Liver (tissue), 9 donors: ENCODE data around the gene FSD1. TPM values are rescaled to one million over a fixed set of nuclear protein-coding genes. Genes with fewer than 3 reads are reported as not detected.

ENCODE experiments used
- DNase-seq: peaks from one replicate; pipeline ENCODE4 v3.0.0-alpha.2; 2017; ENCODE audit warnings: low spot score
- H3K27ac ChIP-seq, 2 donors: one replicate each; pipeline ENCODE4 v1.7.0; 2013; ENCODE audit warnings: inconsistent platforms in 2 of 2, low read length in 2 of 2, control low read depth in 1 of 2, low read depth in 1 of 2, mild to moderate bottlenecking in 1 of 2
- H3K27me3 ChIP-seq, 4 donors: one replicate each; pipeline versions ENCODE4 v1.6.1 to v1.7.0; 2013; ENCODE audit warnings: low read length in 3 of 4, inconsistent platforms in 1 of 4, mild to moderate bottlenecking in 1 of 4, moderate library complexity in 1 of 4; ENCODE audit not compliant: control insufficient read depth in 4 of 4, insufficient read depth in 4 of 4
- H3K36me3 ChIP-seq, 4 donors: one replicate each; pipeline versions ENCODE4 v1.6.1 to v1.7.0; 2013; ENCODE audit warnings: low read length in 3 of 4, mild to moderate bottlenecking in 3 of 4, low read depth in 1 of 4, moderate library complexity in 1 of 4; ENCODE audit not compliant: control insufficient read depth in 4 of 4, insufficient read depth in 3 of 4
- H3K4me1 ChIP-seq, 4 donors: one replicate each; pipeline versions ENCODE4 v1.6.1 to v1.7.0; 2013; ENCODE audit warnings: low read length in 3 of 4, mild to moderate bottlenecking in 3 of 4, moderate library complexity in 1 of 4; ENCODE audit not compliant: control insufficient read depth in 4 of 4, insufficient read depth in 4 of 4
- H3K4me3 ChIP-seq, 3 donors: one replicate each; pipeline versions ENCODE4 v1.6.1 to v1.7.0; 2013; ENCODE audit warnings: low read length in 3 of 3, control low read depth in 1 of 3, low read depth in 1 of 3, mild to moderate bottlenecking in 1 of 3
- H3K9ac ChIP-seq, 2 donors: one replicate each; pipeline ENCODE4 v1.7.0; 2013; ENCODE audit warnings: low read length in 2 of 2, mild to moderate bottlenecking in 2 of 2, moderate library complexity in 2 of 2, control low read depth in 1 of 2, low read depth in 1 of 2
- H3K9me3 ChIP-seq, 4 donors: one replicate each; pipeline versions ENCODE4 v1.6.1 to v1.7.0; 2013; ENCODE audit warnings: low read length in 3 of 4; ENCODE audit not compliant: control insufficient read depth in 4 of 4
- ATF3 ChIP-seq: IDR thresholded peaks from 2 replicates; pipeline ENCODE4 v1.6.1; 2016; ENCODE audit warnings: antibody characterized with exemption
- CTCF ChIP-seq: fragments of 150-350 bp; IDR thresholded peaks from 2 replicates; pipeline ENCODE4 v1.5.1; 2017; ENCODE audit warnings: improper control_type of control experiment, low read depth, low read length; ENCODE audit not compliant: missing input control
- EGR1 ChIP-seq, 2 donors: IDR thresholded peaks; 2 replicates each; pipeline ENCODE4 v1.6.1; 2016 to 2018; ENCODE audit warnings: antibody characterized with exemption in 2 of 2, low read depth in 2 of 2
- FOXA1 ChIP-seq: IDR thresholded peaks from 2 replicates; pipeline ENCODE4 v1.6.1; 2016; ENCODE audit warnings: antibody characterized with exemption
- FOXA2 ChIP-seq: IDR thresholded peaks from 2 replicates; pipeline ENCODE4 v1.6.1; 2016; ENCODE audit warnings: antibody characterized with exemption
- GABPA ChIP-seq, 2 donors: IDR thresholded peaks in 1 of 2; conservative IDR thresholded peaks in 1 of 2; 2 replicates each; pipeline ENCODE4 v1.6.1; 2016; ENCODE audit warnings: antibody characterized with exemption in 2 of 2, mild to moderate bottlenecking in 1 of 2, moderate library complexity in 1 of 2
- HNF4A ChIP-seq, 2 donors: conservative IDR thresholded peaks; 2 replicates each; pipeline ENCODE4 v1.6.1; 2016; ENCODE audit warnings: antibody characterized with exemption in 2 of 2, mild to moderate bottlenecking in 2 of 2
- HNF4G ChIP-seq: IDR thresholded peaks from 2 replicates; pipeline ENCODE4 v1.6.1; 2016; ENCODE audit warnings: antibody characterized with exemption
- JUND ChIP-seq, 2 donors: IDR thresholded peaks; 2 replicates each; pipeline ENCODE4 v1.6.1; 2016; ENCODE audit warnings: antibody characterized with exemption in 2 of 2
- NR2F2 ChIP-seq: IDR thresholded peaks from 2 replicates; pipeline ENCODE4 v1.6.1; 2016; ENCODE audit warnings: antibody characterized with exemption
- RAD21 ChIP-seq, 2 donors: IDR thresholded peaks; 2 replicates each; pipeline ENCODE4 v1.6.1; 2016; ENCODE audit warnings: antibody characterized with exemption in 2 of 2, mild to moderate bottlenecking in 2 of 2
- RXRA ChIP-seq, 2 donors: IDR thresholded peaks; 2 replicates each; pipeline ENCODE4 v1.6.1; 2017 to 2018; ENCODE audit warnings: antibody characterized with exemption in 2 of 2, mild to moderate bottlenecking in 1 of 2
- SP1 ChIP-seq: IDR thresholded peaks from 2 replicates; pipeline ENCODE4 v1.6.1; 2018; ENCODE audit warnings: antibody characterized with exemption, mild to moderate bottlenecking
- TAF1 ChIP-seq: conservative IDR thresholded peaks from 2 replicates; pipeline ENCODE4 v1.6.1; 2016; ENCODE audit warnings: antibody characterized with exemption, mild to moderate bottlenecking
- YY1 ChIP-seq: IDR thresholded peaks from 2 replicates; pipeline ENCODE4 v1.6.1; 2016; ENCODE audit warnings: antibody characterized with exemption, mild to moderate bottlenecking
- ZBTB33 ChIP-seq: IDR thresholded peaks from 2 replicates; pipeline ENCODE4 v1.6.1; 2016; ENCODE audit warnings: antibody characterized with exemption
- WGBS: extraction: QIAGEN DNeasy Blood & Tissue Kit; methylation state at CpG from one replicate; pipeline ENCODE4 v1.1.7; 2013; 5-methylcytosine and 5-hydroxymethylcytosine counted together
- polyA plus RNA-seq, 2 donors: library from polyadenylated mRNA; stranded (reverse) in 1 of 2; unstranded in 1 of 2; fragments of 200-250 nt in 1 of 2; fragments of >200 nt in 1 of 2; fragmentation: Nextera tagmentation in 1 of 2; extraction: Ambion mirVana in 1 of 2; gene quantifications; one replicate each; pipeline versions ENCODE4 v1.2.1 to v1.2.3, GENCODE V29; 2013 to 2015
- total RNA-seq, 2 donors: library from RNA; depleted of rRNA; stranded (reverse); fragments of >200 nt; gene quantifications; one replicate each; pipeline ENCODE4 v1.2.3, GENCODE V29; 2014
- donor health status: healthy.
- donor health status: healthy.
- donor health status: healthy.
- donor health status: healthy.
- donor health status: healthy.

Gene FSD1
- total and polyA plus RNA-seq, 4 donors, result 0.05 to 0.92 (median 0.19) TPM; not detected in 1

GRCh38 chr19:4319067-4319718 is 14.8 kb downstream of the FSD1 start:
- peaks cover 0 to 2% (median 0%) of the 10 kb centered on the region in 4 donors for H3K36me3 ChIP-seq
- over 99% methylated on average over 2 of the region's 2 CpGs for WGBS
- H3K27ac ChIP-seq, result no peak overlapping the region
- no peak for DNase-seq
- H3K9ac ChIP-seq, result no peak overlapping the region
- H3K4me3 ChIP-seq, result no peak overlapping the region
- peaks cover 0 to 3% (median 0%) of the 10 kb centered on the region in 4 donors for H3K9me3 ChIP-seq
- TF ChIP-seq FOXA1 (no peak), JUND (IDR thresholded peaks at IDR 0.05) (no peak), RXRA (IDR thresholded peaks at IDR 0.05) (no peak), FOXA2 (no peak), RAD21 (IDR thresholded peaks at IDR 0.05) (no peak), NR2F2 (no peak), GABPA (IDR thresholded peaks at IDR 0.05 in 1 of 2, conservative IDR thresholded peaks at IDR 0.05 in 1 of 2) (no peak)
- H3K27me3 ChIP-seq, result no peaks in the 10 kb centered on the region
- H3K4me1 ChIP-seq, result peaks cover 0 to 5% (median 1%) of the 10 kb centered on the region in 4 donors

GRCh38 chr19:4320419-4320818 is 16.0 kb downstream of the FSD1 start:
- 94% methylated on average over 2 of the region's 2 CpGs for WGBS
- TF ChIP-seq ATF3, result no peak
- TF ChIP-seq EGR1 (IDR thresholded peaks at IDR 0.05; ENCODE audit: low read depth in 2 of 2), result no peak

GRCh38 chr19:4322942-4323665 is 18.7 kb downstream of the FSD1 start:
- no peak for DNase-seq
- H3K4me1 ChIP-seq, result peaks cover 3 to 13% (median 5%) of the 10 kb centered on the region in 4 donors
- 64% methylated on average over 37 of the region's 37 CpGs for WGBS
- H3K4me3 ChIP-seq, result no peak overlapping the region
- H3K27ac ChIP-seq, result no peak overlapping the region
- H3K9ac ChIP-seq, result no peak overlapping the region
- H3K36me3 ChIP-seq, result peaks cover 0 to 2% (median under 1%) of the 10 kb centered on the region in 4 donors
- peaks cover 0 to 3% (median 0%) of the 10 kb centered on the region in 4 donors for H3K9me3 ChIP-seq
- H3K27me3 ChIP-seq, result no peaks in the 10 kb centered on the region
- TF ChIP-seq HNF4G (no peak), TAF1 (no peak)

More at GRCh38 chr19:4320419-4320818, 16.0 kb downstream of the FSD1 start:
- no peak for DNase-seq
- Histone ChIP-seq H3K9me3 (peaks cover 0 to 3% (median 0%) of the 10 kb centered on the region in 4 donors), H3K4me3 (no peak overlapping the region), H3K9ac (no peak overlapping the region), H3K27me3 (no peaks in the 10 kb centered on the region), H3K4me1 (peaks cover 0 to 4% (median 0%) of the 10 kb centered on the region in 4 donors), H3K27ac (no peak overlapping the region), H3K36me3 (peaks cover 0 to 2% (median 0%) of the 10 kb centered on the region in 4 donors)

GRCh38 chr19:4323692-4324091 is 19.3 kb downstream of the FSD1 start:
- WGBS, result 95% methylated on average over 9 of the region's 9 CpGs
- H3K4me1 ChIP-seq, result peaks cover 3 to 15% (median 8%) of the 10 kb centered on the region in 4 donors
- peaks cover 0 to 3% (median 0%) of the 10 kb centered on the region in 4 donors for H3K9me3 ChIP-seq
- no peaks in the 10 kb centered on the region for H3K27me3 ChIP-seq
- TF ChIP-seq SP1 (no peak), FOXA2 (no peak), ATF3 (no peak), FOXA1 (no peak), EGR1 (IDR thresholded peaks at IDR 0.05; ENCODE audit: low read depth in 2 of 2) (no peak), TAF1 (no peak), HNF4A (conservative IDR thresholded peaks at IDR 0.05) (no peak), CTCF (no peak), NR2F2 (no peak), ZBTB33 (no peak), YY1 (no peak), HNF4G (no peak)
- no peak for DNase-seq
- no peak overlapping the region for H3K9ac ChIP-seq
- no peak overlapping the region for H3K4me3 ChIP-seq
- no peak overlapping the region for H3K27ac ChIP-seq
- H3K36me3 ChIP-seq, result peaks cover 0 to 2% (median under 1%) of the 10 kb centered on the region in 4 donors
